ENCODE results near the gene NIM1K.
"Not testable (repeated sequence)": the region's sequence is repeated elsewhere in the genome, so short reads cannot be mapped to it uniquely, and the experiment has no call there.

Gene NIM1K

GRCh38 chr5:43315682-43316081 lies 123.7 kb downstream of the NIM1K start:
- peak; percentile 73 for DNase-seq

- DNase-seq, result no peak
These were observed 124.4 kb downstream of the NIM1K start for GRCh38 chr5:43316421-43316820.

- DNase-seq, result no peak
These were observed 128.8 kb downstream of the NIM1K start for GRCh38 chr5:43320846-43321245.

DNA sequence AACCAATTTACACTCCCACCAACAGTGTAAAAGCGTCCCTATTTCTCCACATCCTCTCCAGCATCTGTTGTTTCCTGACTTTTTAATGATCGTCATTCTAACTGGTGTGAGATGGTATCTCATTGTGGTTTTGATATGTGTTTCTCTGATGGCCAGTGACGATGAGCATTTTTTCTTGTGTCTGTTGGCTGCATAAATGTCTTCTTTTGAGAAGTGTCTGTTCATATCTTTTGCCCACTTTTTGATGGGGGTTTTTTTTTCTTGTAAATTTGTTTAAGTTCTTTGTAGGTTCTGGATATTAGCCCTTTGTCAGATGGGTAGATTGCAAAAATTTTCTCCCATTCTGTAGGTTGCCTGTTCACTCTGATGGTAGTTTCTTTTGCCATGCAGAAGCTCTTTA lies 131.5 kb downstream of the NIM1K start:
- not testable (repeated sequence) for DNase-seq

- DNase-seq, result not testable (repeated sequence)
These were observed 133.6 kb downstream of the NIM1K start for GRCh38 chr5:43325624-43326023.
